GM18499 (cell line): ENCODE results near the gene TARDBP.
"Not testable (repeated sequence)": the region's sequence is repeated elsewhere in the genome, so short reads cannot be mapped to it uniquely, and the experiment has no call there.

Experiments used
- ATAC-seq: cut with Tn5 transposase; IDR thresholded peaks from one replicate; pipeline ENCODE4 v1.9.1; 2021; ENCODE audit warnings: moderate number of reproducible peaks; ENCODE audit not compliant: insufficient read depth, unreplicated experiment

The TARDBP gene

GRCh38 chr1:10990828-10991227 is 21.6 kb upstream of the TARDBP start:
- no peak for ATAC-seq

- ATAC-seq: not testable (repeated sequence)
Measured at GRCh38 chr1:10992004-10992403, 20.4 kb upstream of the TARDBP start.

GRCh38 chr1:10992864-10993263 is 19.6 kb upstream of the TARDBP start:
- no peak for ATAC-seq

- ATAC-seq: no peak
Measured at GRCh38 chr1:10996100-10996499, 16.4 kb upstream of the TARDBP start.

- ATAC-seq: no peak
Measured at GRCh38 chr1:11000526-11000925, 11.9 kb upstream of the TARDBP start.

- ATAC-seq: no peak
Measured at GRCh38 chr1:11013160-11013531, 692 bp downstream of the TARDBP start.

GRCh38 chr1:11019358-11019757 is 6.9 kb downstream of the TARDBP start:
- ATAC-seq: not testable (repeated sequence)

GRCh38 chr1:11019971-11020370 is 7.5 kb downstream of the TARDBP start:
- no peak for ATAC-seq

GRCh38 chr1:11023201-11023600 is 10.7 kb downstream of the TARDBP start:
- no peak for ATAC-seq

GRCh38 chr1:11024154-11024873 is 11.9 kb downstream of the TARDBP start:
- ATAC-seq: no peak

GRCh38 chr1:11024874-11025203 is 12.4 kb downstream of the TARDBP start:
- ATAC-seq: no peak

- no peak for ATAC-seq
Measured at GRCh38 chr1:11025618-11026017, 13.2 kb downstream of the TARDBP start.

- no peak for ATAC-seq
Measured at GRCh38 chr1:11026052-11026451, 13.6 kb downstream of the TARDBP start.

- no peak for ATAC-seq
Measured at GRCh38 chr1:11026903-11027302, 14.4 kb downstream of the TARDBP start.

GRCh38 chr1:11027316-11027715 is 14.9 kb downstream of the TARDBP start:
- no peak for ATAC-seq

GRCh38 chr1:11028018-11028417 is 15.6 kb downstream of the TARDBP start:
- ATAC-seq: no peak

- ATAC-seq: no peak
Measured at GRCh38 chr1:11030865-11031264, 18.4 kb downstream of the TARDBP start.

- ATAC-seq: no peak
Measured at GRCh38 chr1:11031624-11032262, 19.3 kb downstream of the TARDBP start.

- not testable (repeated sequence) for ATAC-seq
Measured at GRCh38 chr1:11037019-11037739, 24.7 kb downstream of the TARDBP start.

- ATAC-seq: no peak
Measured at GRCh38 chr1:11037740-11038182, 25.3 kb downstream of the TARDBP start.

- no peak for ATAC-seq
Measured at GRCh38 chr1:11039351-11040104, 27.1 kb downstream of the TARDBP start.
